Peyer's patch (tissue), 4 donors: ENCODE data around the gene ALDH6A1.
"Not testable (repeated sequence)": the region's sequence is repeated elsewhere in the genome, so short reads cannot be mapped to it uniquely, and the experiment has no call there.

ENCODE experiments used
- CTCF ChIP-seq, 6 experiments: fragments of 450-650 bp in 4 of 6; fragments of 200-600 bp in 2 of 6; sonication (generic) in 1 of 6; IDR thresholded peaks; one replicate each; pipeline ENCODE4 v1.5.1; 2017 to 2019; ENCODE audit warnings: antibody characterized with exemption in 6 of 6, mild to moderate bottlenecking in 3 of 6, moderate library complexity in 1 of 6
- POLR2A ChIP-seq, 2 donors: fragments of 450-650 bp; IDR thresholded peaks; one replicate each; pipeline ENCODE4 v1.5.1; 2017; ENCODE audit warnings: antibody characterized with exemption in 2 of 2, mild to moderate bottlenecking in 2 of 2, moderate library complexity in 2 of 2

DNA sequence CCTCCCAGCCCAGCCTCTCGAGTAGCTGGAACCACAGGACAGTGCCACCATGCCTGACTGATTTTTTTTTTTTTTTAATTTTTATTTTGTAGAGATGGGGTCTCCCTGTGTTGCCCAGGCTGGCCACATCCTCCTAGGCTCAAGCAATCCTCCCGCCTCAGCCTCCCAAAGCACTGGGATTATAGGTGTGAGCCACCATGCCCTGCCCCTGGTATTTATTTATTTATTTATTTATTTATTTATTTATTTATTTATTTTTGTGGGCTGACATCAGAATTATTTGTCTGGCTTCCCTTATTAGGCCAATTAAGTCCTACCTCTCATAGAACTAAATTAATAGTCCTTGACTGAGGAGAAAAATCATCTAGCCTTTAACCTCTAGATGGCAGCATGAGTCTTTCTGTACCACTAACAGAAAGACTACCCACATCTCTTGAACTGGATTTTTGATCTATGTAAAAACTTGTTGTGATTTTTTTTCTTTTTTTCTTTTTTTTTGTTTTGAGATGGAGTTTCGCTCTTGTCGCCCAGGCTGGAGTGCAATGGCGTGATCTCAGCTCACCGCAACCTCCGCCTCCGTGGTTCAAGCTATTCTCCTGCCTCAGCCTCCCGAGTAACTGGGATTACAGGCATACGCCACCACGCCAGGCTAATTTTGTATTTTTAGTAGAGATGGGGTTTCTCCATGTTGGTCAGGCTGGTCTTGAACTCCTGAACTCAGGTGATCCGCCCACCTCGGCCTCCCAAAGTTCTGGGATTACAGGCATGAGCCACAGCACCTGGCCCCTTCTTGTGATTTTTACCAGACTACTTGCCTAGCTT is 27.4 kb upstream of the ALDH6A1 start:
- peak in 4 of 6 experiments; percentile 55 to 81 (median 76) for TF ChIP-seq CTCF (IDR thresholded peaks at IDR 0.05)
- TF ChIP-seq POLR2A (IDR thresholded peaks at IDR 0.05) = not testable (repeated sequence)
